MM.1S (cell line): ENCODE measurements around the gene PPTC7.

ENCODE experiments used
- DNase-seq: peaks from one replicate; pipeline ENCODE4 v3.0.0-alpha.2; 2015
- H2AFZ ChIP-seq: fragments of 300-600 bp; sonication (generic); 2 replicates; pipeline ENCODE4 v1.6.0; 2016; ENCODE audit warnings: antibody characterized with exemption, low read length
- H3F3A ChIP-seq: fragments of 300-600 bp; sonication (generic); 2 replicates; pipeline ENCODE4 v1.6.1; 2016; ENCODE audit warnings: mild to moderate bottlenecking, antibody characterized with exemption, low read length, moderate library complexity, mixed read lengths; ENCODE audit not compliant: insufficient read depth
- H3K27ac ChIP-seq: fragments of 300-600 bp; sonication (generic); 2 replicates; pipeline ENCODE4 v1.5.1; 2016; ENCODE audit warnings: mild to moderate bottlenecking, low read length
- H3K27me3 ChIP-seq: fragments of 300-600 bp; sonication (generic); replicated peaks from 2 replicates; pipeline ENCODE4 v1.6.0; 2016; ENCODE audit warnings: low read length; ENCODE audit not compliant: insufficient read depth
- H3K36me3 ChIP-seq: fragments of 300-600 bp; sonication (generic); replicated peaks from 2 replicates; pipeline ENCODE4 v1.6.1; 2016; ENCODE audit warnings: mild to moderate bottlenecking, low read length, mixed read lengths; ENCODE audit not compliant: insufficient read depth
- H3K4me1 ChIP-seq: fragments of 300-600 bp; sonication (generic); 2 replicates; pipeline ENCODE4 v1.6.1; 2016; ENCODE audit warnings: low read length, mixed read lengths
- H3K4me2 ChIP-seq: fragments of 300-600 bp; sonication (generic); 2 replicates; pipeline ENCODE4 v1.6.0; 2016; ENCODE audit warnings: low read depth, low read length
- H3K4me3 ChIP-seq: fragments of 300-600 bp; sonication (generic); 2 replicates; pipeline ENCODE4 v1.5.1; 2016; ENCODE audit warnings: low read length, mixed read lengths
- H3K79me2 ChIP-seq: fragments of 300-600 bp; sonication (generic); 2 replicates; pipeline ENCODE4 v1.6.1; 2016; ENCODE audit warnings: mixed run types, low read length, mixed read lengths
- H3K9ac ChIP-seq: fragments of 300-600 bp; sonication (generic); 2 replicates; pipeline ENCODE4 v1.6.1; 2016; ENCODE audit warnings: low read length, mixed read lengths
- H3K9me2 ChIP-seq: fragments of 300-600 bp; sonication (generic); replicated peaks from 2 replicates; pipeline ENCODE4 v1.6.1; 2016; ENCODE audit warnings: mild to moderate bottlenecking, low read length, mixed read lengths; ENCODE audit not compliant: insufficient read depth
- H3K9me3 ChIP-seq: fragments of 300-600 bp; sonication (generic); replicated peaks from 2 replicates; pipeline ENCODE4 v1.6.1; 2016; ENCODE audit warnings: mild to moderate bottlenecking, low read length, mixed read lengths; ENCODE audit not compliant: insufficient read depth
- H4K20me1 ChIP-seq: fragments of 300-600 bp; sonication (generic); 2 replicates; pipeline ENCODE4 v1.6.1; 2016; ENCODE audit warnings: mild to moderate bottlenecking, low read length, moderate library complexity, mixed read lengths; ENCODE audit not compliant: insufficient read depth
- CTCF ChIP-seq: fragments of 300-600 bp; sonication (generic); IDR thresholded peaks from 2 replicates; pipeline ENCODE4 v1.5.1; 2016; ENCODE audit warnings: antibody characterized with exemption, low read length, mixed read lengths
- EZH2 ChIP-seq: fragments of 300-600 bp; sonication (generic); optimal IDR thresholded peaks from 2 replicates; pipeline ENCODE3; 2017; ENCODE audit warnings: low read depth, mild to moderate bottlenecking, antibody characterized with exemption, low read length, mixed read lengths
- EZH2phosphoT487 ChIP-seq: fragments of 300-600 bp; sonication (generic); IDR thresholded peaks from 2 replicates; pipeline ENCODE4 v1.6.1; 2018; ENCODE audit warnings: antibody characterized with exemption, low read length

Gene PPTC7

GRCh38 chr12:110583137-110584059, at the start of gene PPTC7:
PPTC7 (minus strand) TSS chr12:110583318; CDS start chr12:110583031, 287 bp downstream.
- Histone ChIP-seq H2AFZ (peak within 1 kb of the TSS; percentile 62), H3K4me1 (0 out of 2 replicates have a peak, but pooled peaks cover 3% of the 10 kb centered on the region), H3K79me2 (peaks cover 44% of the 10 kb centered on the region), H3K27ac (peak within 1 kb of the TSS; percentile 57; the same call in 1 of the 2 replicates), H3K9me3 (no peaks in the 10 kb centered on the region), H3K9me2 (no peaks in the 10 kb centered on the region), H3K27me3 (no peaks in the 10 kb centered on the region), H3K9ac (peak within 1 kb of the TSS; percentile 77), H3K36me3 (no peaks in the 10 kb centered on the region), H3K4me3 (peak within 1 kb of the TSS; percentile 80), H4K20me1 (no peaks in the 10 kb centered on the region), H3F3A (no peaks in the 10 kb centered on the region), H3K4me2 (peak within 1 kb of the TSS; percentile 77)
- DNase-seq, result peak; percentile 90
- no peak for TF ChIP-seq CTCF
- no peak for TF ChIP-seq EZH2phosphoT487
- no peak for TF ChIP-seq EZH2

GRCh38 chr12:110627500-110628195, 44.5 kb upstream of the PPTC7 start:
- H3F3A ChIP-seq, result peaks cover 8% of the 10 kb centered on the region
- H2AFZ ChIP-seq, result peak overlapping the region; percentile 77; the same call in 1 of the 2 replicates
- no peaks in the 10 kb centered on the region for H3K9me3 ChIP-seq
- no peaks in the 10 kb centered on the region for H3K36me3 ChIP-seq
- no peaks in the 10 kb centered on the region for H3K4me1 ChIP-seq
- no peaks in the 10 kb centered on the region for H3K27me3 ChIP-seq
- peak overlapping the region; percentile 24; the same call in 1 of the 2 replicates for H3K4me3 ChIP-seq
- H3K9ac ChIP-seq, result peak overlapping the region; percentile 46; the same call in 1 of the 2 replicates
- peak overlapping the region; percentile 82 for H3K27ac ChIP-seq
- no peak for TF ChIP-seq EZH2
- TF ChIP-seq CTCF, result no peak
- TF ChIP-seq EZH2phosphoT487, result no peak
- peak; percentile 13 for DNase-seq
- H3K9me2 ChIP-seq, result no peaks in the 10 kb centered on the region
- H4K20me1 ChIP-seq, result no peaks in the 10 kb centered on the region
- peak overlapping the region; percentile 74 for H3K4me2 ChIP-seq
- no peaks in the 10 kb centered on the region for H3K79me2 ChIP-seq

- no peaks in the 10 kb centered on the region for H4K20me1 ChIP-seq
- no peak overlapping the region for H2AFZ ChIP-seq
- H3K4me2 ChIP-seq, result no peak overlapping the region
- H3K27me3 ChIP-seq, result no peaks in the 10 kb centered on the region
- DNase-seq, result no peak
- H3K36me3 ChIP-seq, result no peaks in the 10 kb centered on the region
- H3K9ac ChIP-seq, result no peak overlapping the region
- H3K9me3 ChIP-seq, result no peaks in the 10 kb centered on the region
- 0 out of 2 replicates have a peak, but pooled peaks cover 5% of the 10 kb centered on the region for H3K4me1 ChIP-seq
- H3K9me2 ChIP-seq, result no peaks in the 10 kb centered on the region
- no peak overlapping the region for H3K4me3 ChIP-seq
- H3F3A ChIP-seq, result peaks cover 10% of the 10 kb centered on the region
- H3K27ac ChIP-seq, result no peak overlapping the region
- no peaks in the 10 kb centered on the region for H3K79me2 ChIP-seq
- TF ChIP-seq CTCF (no peak), EZH2 (no peak), EZH2phosphoT487 (no peak)
Measured at GRCh38 chr12:110622582-110622981, 39.5 kb upstream of the PPTC7 start.
